SK-N-SH (cell line): ENCODE measurements around the gene NFE2L3. TPM values are rescaled to one million over a fixed set of nuclear protein-coding genes. Genes with fewer than 3 reads are reported as not detected.

Experiments
- CTCF ChIA-PET: fragments of 300-600, 350-600 bp; formaldehyde crosslinking; extraction: SDS; loops from one replicate; lab custom pipeline; 2021; lab: Yijun Ruan, JAX
- POLR2A ChIA-PET: fragments of 350-600 bp; sonication (Branson Sonifier 250); formaldehyde crosslinking; extraction: SDS; loops from one replicate; lab custom pipeline; 2020; ENCODE audit warnings: antibody characterized with exemption, inconsistent platforms; lab: Yijun Ruan, JAX
- DNase-seq: peaks from one replicate; pipeline ENCODE4 v3.0.0; 2012
- H2AFZ ChIP-seq: fragments of 200-600 bp; sonication (generic); 2 replicates; pipeline ENCODE4 v1.8.1; 2016; ENCODE audit warnings: antibody characterized with exemption, mild to moderate bottlenecking, low read depth
- H3F3A ChIP-seq: fragments of 200-600 bp; sonication (generic); replicated peaks from 2 replicates; pipeline ENCODE3; 2016; ENCODE audit warnings: antibody characterized with exemption, mild to moderate bottlenecking; ENCODE audit not compliant: insufficient read depth
- H3K27ac ChIP-seq, 2 experiments: fragments of 200-500 bp in 1 of 2; fragments of 200-600 bp in 1 of 2; sonication (Bioruptor generic) in 1 of 2; sonication (generic), shearing (Covaris generic) in 1 of 2; 2 replicates each; pipeline versions ENCODE4 v1.5.1 to v1.6.1; 2014 to 2016; ENCODE audit warnings: low read depth in 2 of 2, inconsistent platforms in 1 of 2, low read length in 1 of 2, mild to moderate bottlenecking in 1 of 2, mixed read lengths in 1 of 2
- H3K27me3 ChIP-seq: fragments of 200-600 bp; sonication (generic), shearing (Covaris generic); 2 replicates; pipeline ENCODE4 v1.6.1; 2016; ENCODE audit warnings: mixed run types; ENCODE audit not compliant: insufficient read depth
- H3K36me3 ChIP-seq, 2 experiments: fragments of 200-500 bp in 1 of 2; fragments of 200-600 bp in 1 of 2; sonication (Bioruptor generic) in 1 of 2; sonication (generic) in 1 of 2; replicated peaks in 1 of 2; 2 replicates each; pipeline versions ENCODE3 to v1.5.1; 2014 to 2016; ENCODE audit warnings: low read length in 1 of 2, mild to moderate bottlenecking in 1 of 2; ENCODE audit not compliant: insufficient read depth in 2 of 2, control insufficient read depth in 1 of 2
- H3K4me1 ChIP-seq, 2 experiments: fragments of 200-500 bp in 1 of 2; fragments of 200-600 bp in 1 of 2; sonication (Bioruptor generic) in 1 of 2; sonication (generic), shearing (Covaris generic) in 1 of 2; 2 replicates each; pipeline versions ENCODE4 v1.5.1 to v1.6.1; 2014 to 2016; ENCODE audit warnings: low read depth in 1 of 2, low read length in 1 of 2, mixed run types in 1 of 2; ENCODE audit not compliant: insufficient read depth in 2 of 2, control insufficient read depth in 1 of 2
- H3K4me2 ChIP-seq: fragments of 200-600 bp; sonication (generic), shearing (Covaris generic); 2 replicates; pipeline ENCODE4 v1.6.1; 2017; ENCODE audit warnings: mixed run types
- H3K4me3 ChIP-seq, 2 experiments: fragments of 200-500 bp in 1 of 2; fragments of 200-600 bp in 1 of 2; sonication (Bioruptor generic) in 1 of 2; sonication (generic), shearing (Covaris generic) in 1 of 2; 2 replicates each; pipeline versions ENCODE4 v1.5.1 to v1.8.1; 2014 to 2016; ENCODE audit warnings: low read depth in 2 of 2, inconsistent platforms in 1 of 2, low read length in 1 of 2, mild to moderate bottlenecking in 1 of 2, mixed read lengths in 1 of 2, moderate library complexity in 1 of 2
- H3K79me2 ChIP-seq: fragments of 200-600 bp; sonication (generic); 2 replicates; pipeline ENCODE4 v1.8.1; 2017; ENCODE audit warnings: mild to moderate bottlenecking; ENCODE audit not compliant: insufficient read depth
- H3K9ac ChIP-seq: fragments of 200-600 bp; sonication (generic); 2 replicates; pipeline ENCODE4 v1.6.1; 2017; ENCODE audit warnings: mixed run types
- H3K9me2 ChIP-seq: fragments of 200-600 bp; sonication (generic); 2 replicates; pipeline ENCODE4 v1.6.1; 2017; ENCODE audit warnings: mixed run types
- H3K9me3 ChIP-seq: fragments of 200-600 bp; sonication (generic); 2 replicates; pipeline ENCODE4 v1.6.1; 2017; ENCODE audit warnings: mixed run types, mild to moderate bottlenecking, moderate library complexity
- H4K20me1 ChIP-seq: fragments of 200-600 bp; sonication (generic); 2 replicates; pipeline ENCODE4 v1.6.1; 2017; ENCODE audit warnings: mild to moderate bottlenecking, mixed run types; ENCODE audit not compliant: insufficient read depth
- CHD2 ChIP-seq: fragments of 150-350 bp; IDR thresholded peaks from 2 replicates; pipeline ENCODE4 v1.6.1; 2018; ENCODE audit warnings: low read length; ENCODE audit not compliant: partially characterized antibody
- CTCF ChIP-seq: fragments of 200-600 bp; sonication (generic); IDR thresholded peaks from 2 replicates; pipeline ENCODE4 v1.6.1; 2017; ENCODE audit warnings: antibody characterized with exemption, mild to moderate bottlenecking, moderate library complexity
- EP300 ChIP-seq, 2 experiments: IDR thresholded peaks; 2 replicates each; pipeline versions ENCODE4 v1.4.0 to v1.6.1; 2012; ENCODE audit warnings: borderline replicate concordance in 1 of 2, low read depth in 1 of 2, low read length in 1 of 2
- EZH2phosphoT487 ChIP-seq: fragments of 200-600 bp; sonication (generic); IDR thresholded peaks from 2 replicates; pipeline ENCODE4 v1.6.1; 2017; ENCODE audit warnings: low read depth, mixed run types, mild to moderate bottlenecking, antibody characterized with exemption, moderate library complexity, borderline replicate concordance
- FOSL2 ChIP-seq: IDR thresholded peaks from 2 replicates; pipeline ENCODE4 v1.4.0; 2012; ENCODE audit warnings: low read depth, mild to moderate bottlenecking, moderate library complexity, borderline replicate concordance
- FOXM1 ChIP-seq: IDR thresholded peaks from 2 replicates; pipeline ENCODE4 v1.4.0; 2012; ENCODE audit warnings: low read depth, mild to moderate bottlenecking
- IRF3 ChIP-seq: fragments of 150-350 bp; IDR thresholded peaks from 2 replicates; pipeline ENCODE4 v1.6.1; 2016; ENCODE audit warnings: mild to moderate bottlenecking, low read depth, low read length
- JUND ChIP-seq: IDR thresholded peaks from 2 replicates; pipeline ENCODE4 v1.4.0; 2012
- MAX ChIP-seq: IDR thresholded peaks from 2 replicates; pipeline ENCODE4 v1.4.0; 2012; ENCODE audit warnings: low read depth
- MXI1 ChIP-seq: IDR thresholded peaks from 2 replicates; pipeline ENCODE4 v1.6.1; 2012; ENCODE audit warnings: mild to moderate bottlenecking, low read depth, low read length, improper control_type of control experiment
- PBX3 ChIP-seq: IDR thresholded peaks from 2 replicates; pipeline ENCODE4; 2012
- RAD21 ChIP-seq: IDR thresholded peaks from 2 replicates; pipeline ENCODE4 v1.6.1; 2012; ENCODE audit warnings: mild to moderate bottlenecking, low read length
- RCOR1 ChIP-seq: fragments of 150-350 bp; IDR thresholded peaks from 2 replicates; pipeline ENCODE4 v1.6.1; 2017; ENCODE audit warnings: antibody characterized with exemption, low read length
- SIN3A ChIP-seq: IDR thresholded peaks from 2 replicates; pipeline ENCODE4 v1.6.1; 2012; ENCODE audit warnings: low read depth, mild to moderate bottlenecking, low read length, moderate library complexity, borderline replicate concordance
- SMC3 ChIP-seq: IDR thresholded peaks from 2 replicates; pipeline ENCODE4 v1.6.1; 2012; ENCODE audit warnings: low read depth, low read length, improper control_type of control experiment
- TAF1 ChIP-seq: IDR thresholded peaks from 2 replicates; pipeline ENCODE4 v1.6.1; 2012; ENCODE audit warnings: low read depth, mild to moderate bottlenecking, low read length, moderate library complexity, borderline replicate concordance
- TEAD4 ChIP-seq: IDR thresholded peaks from 2 replicates; pipeline ENCODE4 v1.4.0; 2012; ENCODE audit warnings: mild to moderate bottlenecking, borderline replicate concordance; ENCODE audit not compliant: insufficient read depth
- USF2 ChIP-seq: fragments of 150-350 bp; IDR thresholded peaks from 2 replicates; pipeline ENCODE4 v1.6.1; 2017; ENCODE audit warnings: antibody characterized with exemption, low read length, low read depth, borderline replicate concordance
- YY1 ChIP-seq: IDR thresholded peaks from 2 replicates; pipeline ENCODE4 v1.4.0; 2012; ENCODE audit warnings: low read depth, mild to moderate bottlenecking
- ZBTB33 ChIP-seq: IDR thresholded peaks from 2 replicates; pipeline ENCODE4 v1.4.0; 2012; ENCODE audit warnings: low read depth, borderline replicate concordance
- WGBS: methylation state at CpG from one replicate; pipeline ENCODE4 v1.1.6; 2017; ENCODE audit warnings: low lambda C conversion rate; 5-methylcytosine and 5-hydroxymethylcytosine counted together
- polyA plus RNA-seq, 3 experiments: library from polyadenylated mRNA; depleted of rRNA; stranded (reverse); fragments of >200 nt; gene quantifications; 2 replicates each; pipeline ENCODE4 v1.2.3, GENCODE V29; 2012

NFE2L3 gene
- polyA plus RNA-seq, 1 of the 3 experiments (the other 2 are of a cell fraction): 36.1 TPM

- TF ChIP-seq RAD21 (no peak), USF2 (no peak), TEAD4 (no peak), FOXM1 (no peak), SMC3 (no peak)
- TF ChIP-seq, all 33 proteins: peak for 0
Observed at GRCh38 chr7:26135551-26135950, 16.4 kb upstream of the NFE2L3 start (continued).

GRCh38 chr7:26136831-26137230, 15.2 kb upstream of the NFE2L3 start:
- H3K4me3 ChIP-seq: no peak overlapping the region
- H2AFZ ChIP-seq: no peak overlapping the region
- POLR2A ChIA-PET: no interaction called here
- no peaks in the 10 kb centered on the region for H3K36me3 ChIP-seq
- H3K27ac ChIP-seq: no peak overlapping the region
- no peak overlapping the region for H3K9ac ChIP-seq
- no peaks in the 10 kb centered on the region for H4K20me1 ChIP-seq
- no peaks in the 10 kb centered on the region for H3K79me2 ChIP-seq
- TF ChIP-seq CTCF (no peak), IRF3 (no peak), EZH2phosphoT487 (no peak), MXI1 (no peak), CHD2 (no peak), EP300 (IDR thresholded peaks at IDR 0.05; ENCODE audit: borderline replicate concordance in 1 of 2, low read depth in 1 of 2, low read length in 1 of 2) (no peak), TEAD4 (no peak), RCOR1 (no peak), FOSL2 (no peak), ZBTB33 (no peak), FOXM1 (no peak), TAF1 (no peak), YY1 (no peak), SIN3A (no peak), PBX3 (no peak), JUND (no peak), MAX (no peak)
- TF ChIP-seq, all 33 proteins: peak for 0
- CTCF ChIA-PET: no interaction called here
- H3K27me3 ChIP-seq: peaks cover 4% of the 10 kb centered on the region; the same call in 1 of the 2 replicates
- no peak overlapping the region for H3K4me2 ChIP-seq
- H3K4me1 ChIP-seq: no peaks in the 10 kb centered on the region; a peak in 1 of 4 replicates
- H3K9me2 ChIP-seq: no peaks in the 10 kb centered on the region
- no peaks in the 10 kb centered on the region for H3K9me3 ChIP-seq
- WGBS: 64% methylated on average over 4 of the region's 4 CpGs
- DNase-seq: no peak
- no peaks in the 10 kb centered on the region for H3F3A ChIP-seq
